CD4-positive, alpha-beta T cell treated with Interleukin-2 at 100 ng/mL for 4 hours (primary cell): ENCODE measurements around the gene PRDM8.
A peak's percentile ranks its signal among the peaks of the same experiment; 100 is the strongest.

Experiments
- DNase-seq: peaks from one replicate; pipeline ENCODE4 v3.0.0-alpha.2; 2020; ENCODE audit warnings: low spot score

Gene PRDM8

GRCh38 chr4:80183250-80184052 lies 13.9 kb upstream of the PRDM8 start:
- peak; percentile 58 for DNase-seq

- peak; percentile 94 for DNase-seq
Observed at GRCh38 chr4:80184053-80184824, 13.1 kb upstream of the PRDM8 start.

- peak; percentile 23 for DNase-seq
Observed at GRCh38 chr4:80184825-80185756, 12.2 kb upstream of the PRDM8 start.

GRCh38 chr4:80185787-80186548 lies 11.3 kb upstream of the PRDM8 start:
- DNase-seq: no peak

GRCh38 chr4:80186676-80187075 lies 10.6 kb upstream of the PRDM8 start:
- DNase-seq: no peak

GRCh38 chr4:80187677-80188076 lies 9.6 kb upstream of the PRDM8 start:
- DNase-seq: no peak

- DNase-seq: no peak
Observed at GRCh38 chr4:80188457-80188800, 8.9 kb upstream of the PRDM8 start.

- DNase-seq: no peak
Observed at GRCh38 chr4:80188801-80189458, 8.4 kb upstream of the PRDM8 start.

- DNase-seq: no peak
Observed at GRCh38 chr4:80189581-80189955, 7.7 kb upstream of the PRDM8 start.

- DNase-seq: no peak
Observed at GRCh38 chr4:80189956-80190677, 7.2 kb upstream of the PRDM8 start.

GRCh38 chr4:80192252-80192866 lies 4.9 kb upstream of the PRDM8 start:
- no peak for DNase-seq

GRCh38 chr4:80192937-80193336 lies 4.4 kb upstream of the PRDM8 start:
- no peak for DNase-seq

GRCh38 chr4:80195441-80196140 lies 1.7 kb upstream of the PRDM8 start:
- no peak for DNase-seq

GRCh38 chr4:80196259-80196921 lies 913 bp upstream of the PRDM8 start:
- DNase-seq: no peak

GRCh38 chr4:80197601-80198440 lies 518 bp downstream of the PRDM8 start:
- no peak for DNase-seq

GRCh38 chr4:80198441-80198837 lies 1.1 kb downstream of the PRDM8 start:
- DNase-seq: no peak

- DNase-seq: no peak
Observed at GRCh38 chr4:80199004-80199560, 1.8 kb downstream of the PRDM8 start.

- no peak for DNase-seq
Observed at GRCh38 chr4:80199947-80200346, 2.6 kb downstream of the PRDM8 start.
